A549 (cell line): ENCODE results near the gene PROB1. TPM values are rescaled to one million over a fixed set of nuclear protein-coding genes. Genes with fewer than 3 reads are reported as not detected.

Experiments used
- ATAC-seq, 2 experiments: fragments of 200-7000 bp in 1 of 2; fragments of >200 bp in 1 of 2; cut with Nextera tagmentation in 1 of 2; cut with Tn5 transposase in 1 of 2; 3 replicates each; pipeline versions ENCODE4 v1.8.0 to v1.9.1; 2018 to 2020; ENCODE audit warnings: mild to moderate bottlenecking in 1 of 2, moderate library complexity in 1 of 2
- CTCF ChIA-PET: fragments of 300-600 bp; sonication (Branson Sonifier 250); formaldehyde crosslinking; extraction: SDS; loops from one replicate; lab custom pipeline; 2021; ENCODE audit warnings: antibody characterized with exemption, inconsistent platforms; lab: Yijun Ruan, JAX
- POLR2A ChIA-PET: fragments of 350-600 bp; formaldehyde crosslinking; extraction: SDS; loops from one replicate; lab custom pipeline; 2021; ENCODE audit warnings: antibody characterized with exemption, inconsistent platforms; lab: Yijun Ruan, JAX
- DNase-seq, 2 experiments: peaks; one replicate each; pipeline versions ENCODE4 v3.0.0 to v3.0.0-alpha.2; 2011 to 2016; ENCODE audit warnings: low read depth in 1 of 2, low spot score in 1 of 2
- FAIRE-seq: peaks from 2 replicates; lab custom pipeline; 2011; peaks lifted over from hg19 to GRCh38; lab: Jason Lieb, UNC
- H3K27ac ChIP-seq, 2 experiments: fragments of >200 bp; sonication (Bioruptor Twin); formaldehyde crosslinking; 3 replicates each; pipeline ENCODE4 v1.5.1; 2016 to 2017
- H3K4me1 ChIP-seq: fragments of >200 bp; sonication (Bioruptor Twin); formaldehyde crosslinking; 3 replicates; pipeline ENCODE4 v1.6.1; 2016
- H3K4me2 ChIP-seq: fragments of >200 bp; sonication (Bioruptor Twin); formaldehyde crosslinking; 3 replicates; pipeline ENCODE4 v1.6.1; 2016
- H3K4me3 ChIP-seq: fragments of >200 bp; sonication (Bioruptor Twin); formaldehyde crosslinking; 3 replicates; pipeline ENCODE4 v1.5.1; 2016
- H3K9me3 ChIP-seq: fragments of >200 bp; sonication (Bioruptor Twin); formaldehyde crosslinking; 3 replicates; pipeline ENCODE4 v1.6.1; 2016
- CBX2 ChIP-seq: fragments of 200-600 bp; sonication (generic); IDR thresholded peaks from 2 replicates; pipeline ENCODE4 v1.6.1; 2016; ENCODE audit warnings: low read depth, mild to moderate bottlenecking, borderline replicate concordance
- CHD4 ChIP-seq: fragments of 200-600 bp; sonication (generic); IDR thresholded peaks from 2 replicates; pipeline ENCODE4 v1.6.1; 2016; ENCODE audit warnings: antibody characterized with exemption, mild to moderate bottlenecking, borderline replicate concordance
- CTCF ChIP-seq: fragments of >200 bp; sonication (Bioruptor Twin); formaldehyde crosslinking; IDR thresholded peaks from 3 replicates; pipeline ENCODE4 v1.5.1; 2016
- E2F6 ChIP-seq: IDR thresholded peaks from 2 replicates; pipeline ENCODE4 v1.6.1; 2012; ENCODE audit warnings: low read depth, borderline replicate concordance
- ESRRA ChIP-seq: fragments of 150-350 bp; IDR thresholded peaks from 2 replicates; pipeline ENCODE4 v1.6.1; 2014; ENCODE audit warnings: mild to moderate bottlenecking, low read length, borderline replicate concordance
- HES2 ChIP-seq: fragments of >200 bp; sonication (Bioruptor Twin); formaldehyde crosslinking; IDR thresholded peaks from 2 replicates; pipeline ENCODE4 v1.6.1; 2016
- HOXB13 ChIP-seq: fragments of 250-450 bp; sonication (Bioruptor Pico); IDR thresholded peaks from 2 replicates; pipeline ENCODE4 v1.5.0; 2020; ENCODE audit warnings: low read depth, mild to moderate bottlenecking, moderate library complexity
- HOXB5 ChIP-seq: fragments of 250-450 bp; sonication (Bioruptor Pico); IDR thresholded peaks from 2 replicates; pipeline ENCODE4 v1.5.0; 2020; ENCODE audit warnings: mild to moderate bottlenecking, moderate library complexity
- JUN ChIP-seq, 2 experiments: fragments of >200 bp; sonication (Bioruptor Twin); formaldehyde crosslinking; IDR thresholded peaks; 2 replicates in 1 of 2; 3 replicates in 1 of 2; pipeline ENCODE4 v1.6.1; 2016 to 2017
- KDM1A ChIP-seq: fragments of 200-600 bp; sonication (generic); IDR thresholded peaks from 2 replicates; pipeline ENCODE4 v1.6.1; 2016; ENCODE audit warnings: low read depth, mild to moderate bottlenecking
- MAFK ChIP-seq: fragments of 450-650 bp; IDR thresholded peaks from 2 replicates; pipeline ENCODE4 v1.6.1; 2014; ENCODE audit not compliant: partially characterized antibody
- MAX ChIP-seq: IDR thresholded peaks from 2 replicates; pipeline ENCODE4 v1.6.1; 2012
- MAZ ChIP-seq: fragments of 150-350 bp; IDR thresholded peaks from 2 replicates; pipeline ENCODE4 v1.6.1; 2014; ENCODE audit warnings: antibody characterized with exemption, low read depth, low read length, borderline replicate concordance
- POLR2AphosphoS2 ChIP-seq: conservative IDR thresholded peaks from 2 replicates; pipeline ENCODE4 v1.6.1; 2012; ENCODE audit warnings: low read length, improper control_type of control experiment, inconsistent platforms
- RAD21 ChIP-seq, 2 experiments: fragments of >200 bp in 1 of 2; sonication (Bioruptor Twin) in 1 of 2; formaldehyde crosslinking in 1 of 2; IDR thresholded peaks in 1 of 2; conservative IDR thresholded peaks in 1 of 2; 2 replicates in 1 of 2; 3 replicates in 1 of 2; pipeline ENCODE4 v1.6.1; 2012 to 2018; ENCODE audit warnings: inconsistent platforms in 1 of 2
- RFX5 ChIP-seq: fragments of 450-650 bp; IDR thresholded peaks from 2 replicates; pipeline ENCODE4 v1.7.1; 2014; ENCODE audit warnings: antibody characterized with exemption, mild to moderate bottlenecking, moderate library complexity
- RNF2 ChIP-seq: fragments of 200-600 bp; sonication (generic); IDR thresholded peaks from 2 replicates; pipeline ENCODE4 v1.6.1; 2016; ENCODE audit warnings: low read depth, mild to moderate bottlenecking, antibody characterized with exemption, moderate library complexity, borderline replicate concordance
- SMC3 ChIP-seq: fragments of >200 bp; sonication (Bioruptor Twin); formaldehyde crosslinking; IDR thresholded peaks from 3 replicates; pipeline ENCODE4 v1.6.1; 2018; ENCODE audit warnings: inconsistent platforms
- TFCP2L1 ChIP-seq: fragments of 250-450 bp; sonication (Bioruptor Pico); IDR thresholded peaks from 2 replicates; pipeline ENCODE4 v1.5.0; 2021; ENCODE audit warnings: mild to moderate bottlenecking
- TP53 ChIP-seq: fragments of 250-450 bp; sonication (Bioruptor Pico); IDR thresholded peaks from 2 replicates; pipeline ENCODE4 v1.5.0; 2021; ENCODE audit warnings: mild to moderate bottlenecking, moderate library complexity
- ZFP36 ChIP-seq: fragments of 450-650 bp; IDR thresholded peaks from 2 replicates; pipeline ENCODE4 v1.6.1; 2014; ENCODE audit warnings: borderline replicate concordance; ENCODE audit not compliant: partially characterized antibody
- ZNF302 ChIP-seq: fragments of 250-450 bp; sonication (Bioruptor Pico); IDR thresholded peaks from 2 replicates; pipeline ENCODE4 v1.9.0; 2021; ENCODE audit warnings: inconsistent platforms, mild to moderate bottlenecking, moderate library complexity
- WGBS: methylation state at CpG from one replicate; pipeline ENCODE4 v1.1.6; 2017; ENCODE audit errors: missing lambda C conversion rate; 5-methylcytosine and 5-hydroxymethylcytosine counted together
- polyA plus RNA-seq, 4 experiments: library from polyadenylated mRNA; depleted of rRNA in 3 of 4; stranded (reverse); fragments of >200 nt; fragmentation: RNase III in 1 of 4; extraction: RNeasy Plus Mini Kit Qiagen cat#74134 plus additional on column Dnase treatment in 1 of 4; gene quantifications; 2 replicates in 3 of 4; 3 replicates in 1 of 4; pipeline ENCODE4 v1.2.3, GENCODE V29; 2011 to 2017

Gene PROB1
- polyA plus RNA-seq, 2 of the 4 experiments (the other 2 are of a cell fraction): 0.23 to 0.48 TPM

- ChIA-PET CTCF (interaction anchor here (0.8 to 1.6 kb wide), 3 partner anchors 8 to 41 kb away, joined by 3 to 5 read pairs (median 3); no protein-coding TSS in a partner anchor), POLR2A (interaction anchor here (1.0 kb wide), 1 partner anchor 9 kb away, joined by 3 read pairs; no protein-coding TSS in a partner anchor)
- no peaks in the 10 kb centered on the region for H3K9me3 ChIP-seq
- peak overlapping the region; percentile 9; the same call in 1 of the 3 replicates for H3K4me3 ChIP-seq
- DNase-seq: no peak
- peaks cover 47% of the 10 kb centered on the region for H3K4me1 ChIP-seq
- peak overlapping the region; percentile 87 to 91 for H3K27ac ChIP-seq
- FAIRE-seq: no peak
- TF ChIP-seq CHD4 (no peak), JUN (IDR thresholded peaks at IDR 0.05) (no peak), ZNF302 (CRISPR knock-in tag) (no peak), RNF2 (no peak), TFCP2L1 (CRISPR knock-in tag) (no peak), RAD21 (conservative IDR thresholded peaks at IDR 0.05 in 1 of 2, IDR thresholded peaks at IDR 0.05 in 1 of 2) (no peak), CBX2 (no peak)
- peak overlapping the region; percentile 66 for H3K4me2 ChIP-seq
- 0% methylated on average over 1 of the region's 3 CpGs for WGBS
- ATAC-seq: peak in 1 of 2 experiments; percentile 7; a peak in 3 of 6 replicates
Observed at GRCh38 chr5:139382807-139383206, 12.1 kb downstream of the PROB1 start.

- CTCF ChIA-PET: interaction anchor here (1.1 to 1.6 kb wide), 2 partner anchors 9 to 40 kb away, joined by 3 to 5 read pairs; no protein-coding TSS in a partner anchor
- 82% methylated on average over 23 of the region's 28 CpGs for WGBS
- POLR2A ChIA-PET: interaction anchor here (1.0 kb wide), 1 partner anchor 10 kb away, joined by 3 read pairs; no protein-coding TSS in a partner anchor
- DNase-seq (no peak), FAIRE-seq (no peak), ATAC-seq (peak in 1 of 2 experiments; percentile 38; a peak in 3 of 6 replicates)
- Histone ChIP-seq H3K4me2 (peak overlapping the region; percentile 66), H3K27ac (peak overlapping the region; percentile 87 to 91), H3K4me1 (peaks cover 43% of the 10 kb centered on the region), H3K9me3 (no peaks in the 10 kb centered on the region), H3K4me3 (peak overlapping the region; percentile 9; the same call in 1 of the 3 replicates)
- peak; percentile 42 for TF ChIP-seq MAFK
- TF ChIP-seq HOXB13: no peak
Observed at GRCh38 chr5:139381837-139382761, 12.8 kb downstream of the PROB1 start.

- Histone ChIP-seq H3K4me2 (no peak overlapping the region), H3K4me1 (peaks cover 34% of the 10 kb centered on the region), H3K27ac (peak overlapping the region in 1 of 2 experiments; percentile 23; a peak in 1 of 6 replicates), H3K4me3 (no peak overlapping the region), H3K9me3 (no peaks in the 10 kb centered on the region)
- ChIA-PET CTCF (interaction anchor here (1.1 to 1.5 kb wide), 2 partner anchors 8 to 11 kb away, joined by 3 read pairs; no protein-coding TSS in a partner anchor), POLR2A (no interaction called here)
- no peak for ATAC-seq
- no peak for DNase-seq
- TF ChIP-seq HOXB5 (CRISPR knock-in tag) (no peak), ZFP36 (peak; percentile 97)
- 87% methylated on average over 14 of the region's 15 CpGs for WGBS
- FAIRE-seq: no peak
Observed at GRCh38 chr5:139379626-139380449, 15.1 kb downstream of the PROB1 start.

- DNase-seq (no peak), FAIRE-seq (no peak), ATAC-seq (no peak)
- POLR2A ChIA-PET: no interaction called here
- H3K4me1 ChIP-seq: peaks cover 34% of the 10 kb centered on the region
- H3K9me3 ChIP-seq: no peaks in the 10 kb centered on the region
- WGBS: 93% methylated on average over 13 of the region's 13 CpGs
- no peak overlapping the region for H3K4me3 ChIP-seq
- CTCF ChIA-PET: interaction anchor here (1.0 kb wide), 1 partner anchor 9 kb away, joined by 3 read pairs; no protein-coding TSS in a partner anchor
- H3K4me2 ChIP-seq: no peak overlapping the region
- H3K27ac ChIP-seq: peak overlapping the region in 1 of 2 experiments; percentile 14; a peak in 2 of 6 replicates
- no peak for TF ChIP-seq CTCF
- TF ChIP-seq POLR2AphosphoS2: no peak
- TF ChIP-seq RAD21 (conservative IDR thresholded peaks at IDR 0.05 in 1 of 2, IDR thresholded peaks at IDR 0.05 in 1 of 2): no peak
- no peak for TF ChIP-seq MAZ
- no peak for TF ChIP-seq TP53 (CRISPR knock-in tag)
- no peak for TF ChIP-seq E2F6
- TF ChIP-seq JUN (IDR thresholded peaks at IDR 0.05): no peak
- no peak for TF ChIP-seq KDM1A
- no peak for TF ChIP-seq MAX
- no peak for TF ChIP-seq CBX2
- TF ChIP-seq HOXB5 (CRISPR knock-in tag): no peak
- no peak for TF ChIP-seq ZFP36
- TF ChIP-seq ESRRA: no peak
- no peak for TF ChIP-seq RNF2
- no peak for TF ChIP-seq HES2
- no peak for TF ChIP-seq SMC3
- no peak for TF ChIP-seq RFX5
Observed at GRCh38 chr5:139378941-139379361, 16.0 kb downstream of the PROB1 start.
